ENCODE results near the gene ATAD3B. TPM values are rescaled to one million over a fixed set of nuclear protein-coding genes. Genes with fewer than 3 reads are reported as not detected.
"Not testable (repeated sequence)": the region's sequence is repeated elsewhere in the genome, so short reads cannot be mapped to it uniquely, and the experiment has no call there.

Gene ATAD3B
- polyA plus RNA-seq, 1 donor: 12.0 TPM

DNA sequence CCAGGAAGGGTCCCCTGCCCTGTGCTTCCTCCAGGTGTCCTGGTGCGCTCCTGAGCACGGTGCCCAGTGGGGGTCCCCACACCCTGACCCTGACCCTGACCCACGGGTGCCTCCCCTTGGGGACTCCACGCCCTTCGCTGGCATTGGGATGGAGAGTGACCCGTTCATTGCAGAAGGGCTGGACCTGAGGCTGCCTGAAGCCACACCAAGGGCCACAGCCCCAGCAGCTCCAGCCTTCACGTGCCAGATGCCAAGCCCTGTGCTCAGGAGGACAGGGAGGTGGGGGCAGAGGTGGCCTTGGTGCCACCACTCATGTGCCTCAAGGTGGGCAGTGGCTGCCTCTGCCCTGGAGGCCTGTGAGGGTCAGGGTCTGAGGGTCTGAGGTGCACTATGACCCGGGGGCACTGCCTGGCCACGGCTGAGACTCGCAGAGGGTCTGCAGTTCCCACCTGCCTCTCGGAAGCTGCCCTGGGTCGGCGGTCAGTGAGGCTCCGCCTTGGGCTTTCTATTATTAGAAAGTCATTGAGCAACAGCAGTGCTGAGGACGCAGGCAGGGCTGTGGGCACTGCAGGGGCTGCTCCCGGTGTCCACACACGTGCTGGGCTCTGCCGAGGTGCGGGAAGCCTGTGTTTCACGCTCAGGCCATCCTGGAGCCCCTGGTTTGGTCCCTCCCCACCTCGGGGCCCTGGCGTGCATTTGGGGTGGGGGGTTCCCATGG lies 61.8 kb downstream of the ATAD3B start:
- not testable (repeated sequence) for DNase-seq (ENCODE audit: low read depth)

- not testable (repeated sequence) for DNase-seq (ENCODE audit: low read depth)
Observed at GRCh38 chr1:1533894-1534291, 62.3 kb downstream of the ATAD3B start.

DNA sequence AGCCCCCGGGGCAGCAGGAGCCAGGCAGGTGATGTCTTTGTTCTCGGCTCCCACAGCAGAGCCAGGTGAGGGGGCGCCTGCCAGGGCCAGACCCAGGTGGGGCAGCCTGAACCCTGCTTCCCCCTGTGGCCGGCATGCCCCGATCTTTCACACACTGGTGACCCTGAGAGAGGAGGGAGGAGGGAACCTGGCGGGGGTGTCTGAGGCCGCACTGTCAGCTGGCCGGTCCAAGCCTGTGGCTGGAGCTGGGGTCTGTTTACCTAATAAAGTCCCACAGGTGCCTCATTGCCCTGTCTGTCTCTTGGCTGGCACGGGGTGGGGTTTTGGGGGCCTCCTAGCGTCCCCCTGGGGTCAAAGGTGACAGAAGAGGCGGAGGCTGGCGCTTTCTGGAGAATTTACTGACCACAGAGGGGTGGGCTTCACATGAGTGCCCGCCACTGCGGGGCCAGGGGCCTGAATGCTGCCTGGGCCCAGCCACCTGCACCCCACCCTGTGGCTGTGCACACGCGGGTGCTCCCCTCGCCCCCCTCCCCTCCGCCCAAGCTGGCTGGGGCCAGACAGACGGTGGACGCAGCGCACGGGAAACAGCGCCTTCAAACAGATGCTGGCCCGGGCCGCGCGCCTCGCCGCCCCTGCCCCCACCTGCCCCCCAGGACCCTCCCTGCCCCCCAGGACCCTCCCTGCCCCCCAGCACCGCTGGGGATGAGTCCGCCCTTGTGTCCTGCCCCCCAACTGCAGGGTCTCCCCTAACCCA lies 63.0 kb downstream of the ATAD3B start:
- DNase-seq (ENCODE audit: low read depth): no peak

DNA sequence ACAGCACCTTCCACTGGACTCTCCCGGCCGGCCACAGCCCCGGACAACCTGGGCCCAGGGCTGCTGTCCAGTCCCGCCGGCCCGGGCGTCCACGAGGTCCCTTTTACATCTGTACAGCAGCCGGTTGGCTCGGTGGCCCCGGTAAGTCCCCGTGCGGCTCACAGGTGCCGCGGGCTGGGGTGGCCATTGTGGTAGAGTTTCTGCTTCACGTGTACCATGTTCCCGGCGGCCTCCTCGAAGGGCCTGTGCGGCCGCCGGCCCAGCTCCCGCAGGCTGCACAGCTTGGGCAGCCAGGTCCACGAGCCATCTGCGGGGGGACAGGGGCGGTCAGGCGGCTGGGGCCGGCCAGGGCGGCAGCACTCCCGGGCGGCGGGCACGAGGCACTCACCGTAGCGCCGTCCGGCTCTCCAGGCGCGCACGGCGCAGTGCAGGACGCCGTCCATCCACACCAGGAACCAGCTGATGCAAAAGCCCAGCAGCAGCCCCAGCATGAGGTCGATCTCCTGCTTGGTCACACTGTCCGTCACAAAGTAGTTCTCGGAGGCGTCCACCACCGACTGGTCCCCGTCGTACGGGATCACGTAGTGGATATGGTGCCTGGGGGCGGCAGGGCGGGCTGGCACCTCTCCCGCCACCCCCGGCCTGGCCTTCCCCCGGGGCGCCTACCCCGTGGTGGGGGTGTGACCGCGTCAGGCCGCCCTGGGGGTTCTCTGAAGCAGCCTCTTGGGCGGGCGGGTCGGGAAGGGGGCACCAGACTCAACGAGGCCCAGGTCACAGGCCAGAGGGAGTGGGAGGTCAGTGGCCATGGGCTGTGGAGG lies 63.8 kb downstream of the ATAD3B start:
- DNase-seq (ENCODE audit: low read depth): no peak

- DNase-seq (ENCODE audit: low read depth): no peak
Observed at GRCh38 chr1:1536019-1536937, 64.7 kb downstream of the ATAD3B start.

GRCh38 chr1:1536938-1537546 lies 65.5 kb downstream of the ATAD3B start:
- DNase-seq (ENCODE audit: low read depth): no peak

- DNase-seq (ENCODE audit: low read depth): no peak
Observed at GRCh38 chr1:1537626-1538250, 66.2 kb downstream of the ATAD3B start.

- DNase-seq (ENCODE audit: low read depth): no peak
Observed at GRCh38 chr1:1538334-1538733, 66.8 kb downstream of the ATAD3B start.

GRCh38 chr1:1538989-1539309 lies 67.4 kb downstream of the ATAD3B start:
- no peak for DNase-seq (ENCODE audit: low read depth)

DNA sequence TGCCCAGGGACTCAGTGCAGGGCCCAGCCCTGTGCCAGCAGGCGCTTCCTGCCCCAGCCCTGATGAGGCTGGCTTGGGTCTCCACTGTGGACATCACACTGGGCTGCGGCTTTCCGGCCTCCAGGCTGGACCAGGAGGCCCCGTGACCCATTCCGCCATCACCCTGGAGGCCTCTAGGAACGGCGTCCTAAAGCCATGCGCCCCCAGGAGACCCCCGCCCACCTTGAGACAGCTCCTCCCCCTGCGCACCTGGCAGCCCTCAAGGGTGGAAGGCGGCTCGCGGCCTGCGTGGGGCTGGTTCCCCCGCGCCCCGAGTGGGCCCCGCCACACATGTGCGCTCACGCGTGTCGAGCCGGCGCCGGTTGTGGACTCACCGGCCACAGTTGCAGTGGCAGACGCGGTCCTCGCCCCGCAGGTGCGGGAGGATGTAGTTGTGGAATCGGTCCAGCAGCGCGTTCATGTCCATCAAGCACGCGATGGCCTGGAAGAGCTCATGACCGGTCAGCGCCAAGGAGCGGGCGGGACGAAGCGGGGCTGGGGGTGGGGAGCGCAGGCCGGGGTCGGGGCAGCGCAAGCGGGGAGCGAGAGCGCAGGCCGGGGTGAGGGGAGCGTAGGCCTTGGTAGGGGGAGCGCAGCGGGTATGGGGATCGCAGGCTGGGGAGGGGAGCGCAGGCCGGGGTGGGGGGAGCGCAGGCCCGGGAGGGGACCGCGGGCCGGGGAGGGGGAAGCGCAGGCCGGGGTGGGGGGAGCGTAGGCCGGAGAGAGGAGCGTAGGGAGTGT lies 67.9 kb downstream of the ATAD3B start:
- peak; percentile 9 for DNase-seq (ENCODE audit: low read depth)

- peak; percentile 32 for DNase-seq (ENCODE audit: low read depth)
Observed at GRCh38 chr1:1540090-1540817, 68.7 kb downstream of the ATAD3B start, which contains the start of gene TMEM240. Gene TMEM240 (minus strand): TSS chr1:1540624. CDS start chr1:1540346, 278 bp downstream.

GRCh38 chr1:1540818-1541628 lies 69.5 kb downstream of the ATAD3B start:
- no peak for DNase-seq (ENCODE audit: low read depth)

DNA sequence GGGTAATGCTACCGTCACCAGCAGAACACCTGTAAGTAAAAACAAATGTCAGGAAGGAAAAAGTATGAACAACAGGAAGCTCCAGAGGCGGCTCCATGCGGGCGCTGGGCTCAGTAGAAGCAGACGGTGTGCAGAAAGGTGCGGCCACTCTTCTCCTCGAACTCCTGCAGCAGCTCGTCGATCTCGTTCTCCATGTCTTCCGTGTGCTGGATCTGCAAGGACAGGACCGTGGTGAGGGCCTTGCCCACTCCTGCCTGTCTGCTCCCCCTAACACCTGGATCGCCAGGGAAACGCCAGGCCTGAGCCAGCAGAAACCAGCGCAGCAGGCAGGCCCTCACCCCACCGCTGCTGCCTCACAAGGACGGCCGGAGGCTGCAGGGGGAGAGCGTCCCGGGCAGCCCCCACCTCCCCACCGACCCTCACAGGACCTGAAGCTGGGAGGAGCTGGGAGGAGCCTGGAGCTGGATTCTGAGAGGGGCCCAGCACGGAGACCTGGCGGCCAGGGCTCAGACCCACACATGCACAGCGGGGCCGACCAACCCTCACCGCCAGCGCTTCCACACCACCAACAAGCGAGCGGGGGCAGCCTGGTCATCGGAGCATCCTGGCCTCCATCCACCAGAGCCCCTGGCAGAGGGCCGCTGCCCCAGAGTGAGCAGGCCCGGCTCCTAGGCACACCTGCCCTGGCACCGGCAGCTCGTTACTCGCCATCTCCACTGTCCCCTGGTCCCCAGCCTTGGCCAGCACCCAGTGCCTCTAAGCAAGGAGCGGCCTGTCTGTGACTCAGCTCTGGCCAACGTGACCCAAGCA lies 70.6 kb downstream of the ATAD3B start:
- DNase-seq (ENCODE audit: low read depth): no peak

- DNase-seq (ENCODE audit: low read depth): no peak
Observed at GRCh38 chr1:1542766-1543705, 71.5 kb downstream of the ATAD3B start.

DNA sequence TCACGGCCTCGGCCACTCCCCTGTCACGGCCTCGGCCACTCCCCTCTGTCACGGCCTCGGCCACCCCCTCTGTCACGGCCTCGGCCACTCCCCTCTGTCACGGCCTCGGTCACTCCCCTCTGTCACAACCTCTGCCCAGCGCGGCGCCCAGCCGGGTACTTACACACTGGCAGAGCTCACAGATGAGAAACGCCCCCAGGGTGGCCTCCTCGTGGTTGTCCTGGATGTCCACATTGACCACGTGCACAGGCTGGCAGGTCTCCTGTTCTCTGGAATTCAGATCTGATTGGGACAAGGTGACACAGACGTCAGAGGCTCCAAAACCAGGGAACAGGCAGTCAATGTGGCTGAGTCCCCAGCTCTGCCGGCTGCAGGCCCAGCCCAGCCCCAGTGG lies 72.1 kb downstream of the ATAD3B start:
- DNase-seq (ENCODE audit: low read depth): no peak

GRCh38 chr1:1544544-1544943 lies 73.0 kb downstream of the ATAD3B start:
- no peak for DNase-seq (ENCODE audit: low read depth)

Measured in forelimb muscle (tissue), 1 donor.